GM12872 (cell line): ENCODE measurements around the gene RTKN.

ENCODE experiments used
- TF ChIP-seq, protein P1 (sequence below): IDR thresholded peaks from 3 replicates; pipeline ENCODE4 v1.5.1; 2011; ENCODE audit warnings: low read depth, mild to moderate bottlenecking, low read length, moderate library complexity; ENCODE audit not compliant: insufficient read depth

The RTKN gene

DNA sequence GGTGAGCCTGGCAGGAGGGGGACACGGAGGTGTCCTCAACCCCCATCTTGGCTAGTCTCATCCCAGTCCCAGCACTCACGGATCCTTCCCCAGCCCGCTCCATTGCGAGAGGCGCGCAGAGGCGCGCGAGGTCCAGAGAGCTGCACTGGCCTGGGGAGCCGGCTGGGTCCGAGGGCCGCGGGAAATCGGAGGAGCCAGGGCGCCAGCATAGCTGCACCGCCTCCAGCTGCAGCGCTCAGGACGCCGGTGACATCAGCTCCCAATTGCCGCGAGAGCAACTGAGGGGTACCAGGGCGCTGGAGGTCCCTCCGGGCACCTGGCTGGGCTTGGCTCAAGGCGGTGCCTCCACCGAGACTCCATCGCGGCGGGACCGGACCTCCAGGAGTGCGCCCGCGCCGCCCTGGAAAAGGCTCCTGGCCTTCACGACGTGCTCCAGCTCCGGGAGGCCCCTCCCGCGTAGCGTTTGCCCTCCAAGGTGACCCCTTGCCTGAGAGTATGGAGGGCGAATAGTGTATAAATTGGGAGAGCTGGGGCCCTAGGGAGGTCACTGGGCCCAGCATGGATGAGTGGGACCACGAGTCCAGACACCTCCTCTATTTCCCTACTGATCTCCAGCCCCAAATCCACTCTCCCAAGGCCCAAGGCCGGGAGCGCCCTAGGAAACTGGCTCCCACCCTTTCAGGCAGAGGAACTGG lies 5.5 kb downstream of the RTKN start:
- TF ChIP-seq, protein P1, sequence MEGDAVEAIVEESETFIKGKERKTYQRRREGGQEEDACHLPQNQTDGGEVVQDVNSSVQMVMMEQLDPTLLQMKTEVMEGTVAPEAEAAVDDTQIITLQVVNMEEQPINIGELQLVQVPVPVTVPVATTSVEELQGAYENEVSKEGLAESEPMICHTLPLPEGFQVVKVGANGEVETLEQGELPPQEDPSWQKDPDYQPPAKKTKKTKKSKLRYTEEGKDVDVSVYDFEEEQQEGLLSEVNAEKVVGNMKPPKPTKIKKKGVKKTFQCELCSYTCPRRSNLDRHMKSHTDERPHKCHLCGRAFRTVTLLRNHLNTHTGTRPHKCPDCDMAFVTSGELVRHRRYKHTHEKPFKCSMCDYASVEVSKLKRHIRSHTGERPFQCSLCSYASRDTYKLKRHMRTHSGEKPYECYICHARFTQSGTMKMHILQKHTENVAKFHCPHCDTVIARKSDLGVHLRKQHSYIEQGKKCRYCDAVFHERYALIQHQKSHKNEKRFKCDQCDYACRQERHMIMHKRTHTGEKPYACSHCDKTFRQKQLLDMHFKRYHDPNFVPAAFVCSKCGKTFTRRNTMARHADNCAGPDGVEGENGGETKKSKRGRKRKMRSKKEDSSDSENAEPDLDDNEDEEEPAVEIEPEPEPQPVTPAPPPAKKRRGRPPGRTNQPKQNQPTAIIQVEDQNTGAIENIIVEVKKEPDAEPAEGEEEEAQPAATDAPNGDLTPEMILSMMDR, result no peak

DNA sequence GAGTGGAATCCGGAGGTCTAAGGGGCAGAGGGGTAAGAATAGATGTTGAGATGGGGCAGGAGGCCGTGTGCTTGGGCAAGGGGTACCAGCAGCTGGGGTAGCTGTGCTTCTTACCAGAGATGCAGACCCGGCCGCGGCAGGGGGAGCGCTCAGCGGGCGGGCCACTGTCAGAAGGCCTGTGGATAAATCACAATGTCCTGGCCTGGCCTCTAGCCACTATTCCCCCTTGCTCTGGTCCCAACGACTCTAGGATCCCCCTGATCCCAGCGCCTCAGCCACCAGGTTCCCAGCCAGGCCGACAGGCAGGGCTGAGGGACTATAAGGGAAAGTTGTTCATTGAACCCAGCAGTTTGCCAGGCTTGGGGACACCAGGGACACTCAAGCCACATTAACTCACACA lies 11.2 kb downstream of the RTKN start:
- TF ChIP-seq, protein P1, result no peak

DNA sequence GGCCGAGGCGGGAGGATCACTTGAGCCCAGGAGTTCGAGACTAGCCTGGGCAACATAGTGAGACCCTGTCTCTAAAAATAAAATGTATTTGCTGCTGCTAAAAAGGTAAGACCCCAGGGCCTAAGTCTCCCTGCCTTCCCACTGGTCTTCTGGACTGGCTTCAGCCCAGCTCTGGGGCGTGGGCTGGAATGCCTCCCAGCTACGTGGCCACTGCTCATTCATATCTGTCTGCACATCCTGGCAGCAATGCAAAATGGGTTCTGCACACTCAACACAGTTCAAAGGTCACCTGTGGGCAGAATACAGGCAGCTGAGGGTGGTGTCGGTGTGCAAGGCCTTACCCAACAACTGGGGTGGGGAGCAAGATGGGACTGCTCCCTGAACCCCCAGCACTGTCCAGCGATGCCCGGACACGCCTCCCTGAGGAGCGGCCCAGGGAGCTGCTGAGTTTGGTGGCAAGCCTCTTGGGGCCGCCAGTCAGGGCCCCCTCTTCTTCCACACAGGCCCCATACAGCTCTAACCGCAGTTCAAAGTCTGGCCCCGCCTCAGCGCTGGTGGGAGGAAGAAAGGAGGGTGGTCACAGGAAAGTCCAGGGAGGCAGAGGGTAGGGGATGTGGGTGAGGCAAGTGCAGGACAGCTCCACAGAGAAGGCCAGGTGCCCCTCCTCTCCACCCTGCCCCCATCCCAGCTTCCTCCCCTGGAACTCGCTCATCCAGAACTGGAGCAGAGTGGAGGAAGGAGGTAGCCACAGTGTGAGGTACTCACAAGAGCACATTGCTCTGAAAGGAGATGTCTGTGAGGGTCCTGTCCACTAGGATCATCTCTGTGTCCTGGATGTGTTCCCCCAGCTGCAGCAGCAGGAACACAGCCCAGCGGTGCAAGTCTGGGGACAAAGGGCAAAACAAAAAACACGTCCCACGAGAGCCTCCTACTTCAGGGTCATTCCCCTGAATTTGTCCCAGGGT lies 12.0 kb downstream of the RTKN start:
- TF ChIP-seq, protein P1, result no peak

DNA sequence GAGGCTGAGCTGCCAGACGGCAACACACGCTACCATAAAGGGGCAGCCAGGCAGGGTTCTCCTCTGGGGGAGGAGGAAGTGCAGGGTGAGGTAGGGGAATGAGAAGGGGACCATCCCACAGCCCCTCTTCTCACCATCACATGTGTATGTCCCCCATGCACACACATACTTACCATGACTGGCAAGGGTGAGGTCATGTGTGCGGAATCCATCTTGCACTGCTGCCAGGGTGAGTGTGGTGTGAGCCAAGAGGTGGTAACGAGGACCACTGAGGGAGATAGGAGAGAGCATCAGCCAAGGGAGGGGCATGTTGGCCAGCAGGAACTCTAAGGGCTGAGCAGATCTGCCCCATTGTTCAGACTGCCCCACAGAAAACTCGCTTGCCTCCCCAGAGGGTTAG lies 13.1 kb downstream of the RTKN start:
- TF ChIP-seq, protein P1, result no peak

DNA sequence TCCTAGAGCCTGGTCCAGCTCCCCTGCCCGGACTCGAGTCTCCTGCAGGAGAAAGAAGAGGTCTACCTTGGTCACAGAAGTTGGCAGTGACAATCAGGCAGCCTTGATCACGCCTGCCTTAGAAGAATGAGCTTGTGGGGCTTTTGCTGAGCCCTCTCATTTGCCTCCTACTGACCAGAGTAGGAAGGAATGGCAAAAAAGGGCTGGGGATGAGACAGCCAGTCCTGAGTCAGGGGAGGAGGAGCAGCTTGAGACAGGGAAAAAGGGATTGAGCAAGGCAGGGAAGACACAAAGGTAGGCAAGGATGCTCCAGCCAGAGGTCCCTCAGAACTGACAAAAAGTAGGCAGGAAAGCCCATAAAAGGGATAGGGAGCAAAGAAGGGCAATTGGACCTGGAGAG lies 14.2 kb downstream of the RTKN start:
- TF ChIP-seq, protein P1, result no peak

DNA sequence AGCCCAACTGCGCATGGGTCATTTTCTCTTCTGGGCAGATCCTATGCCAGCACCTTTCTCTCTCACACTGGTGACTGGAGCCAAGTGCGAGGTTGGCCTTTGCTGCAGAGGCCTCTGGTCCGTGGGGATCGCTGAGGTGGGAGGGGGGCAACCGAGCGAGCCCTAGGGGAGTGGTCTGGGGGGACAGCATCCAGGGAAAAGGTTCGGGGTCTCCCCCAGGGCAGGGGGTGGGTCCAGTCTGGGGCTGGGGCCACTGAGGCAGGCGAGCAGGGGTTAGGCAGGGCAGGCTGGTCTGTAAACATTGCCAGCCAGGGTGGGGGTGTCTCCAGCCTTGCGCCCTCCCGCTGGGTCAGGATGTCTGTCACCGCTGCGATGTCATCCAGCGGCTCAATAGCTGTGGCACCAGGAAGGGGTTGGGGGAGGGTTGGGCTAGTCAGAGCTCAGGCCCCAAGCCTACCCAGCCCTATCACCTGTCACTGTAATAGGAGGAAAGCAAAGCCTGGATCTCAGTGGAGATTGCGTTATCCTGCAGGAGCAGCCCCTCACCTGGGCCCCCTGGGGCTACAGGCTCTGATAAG lies 15.5 kb downstream of the RTKN start:
- TF ChIP-seq, protein P1, result no peak

DNA sequence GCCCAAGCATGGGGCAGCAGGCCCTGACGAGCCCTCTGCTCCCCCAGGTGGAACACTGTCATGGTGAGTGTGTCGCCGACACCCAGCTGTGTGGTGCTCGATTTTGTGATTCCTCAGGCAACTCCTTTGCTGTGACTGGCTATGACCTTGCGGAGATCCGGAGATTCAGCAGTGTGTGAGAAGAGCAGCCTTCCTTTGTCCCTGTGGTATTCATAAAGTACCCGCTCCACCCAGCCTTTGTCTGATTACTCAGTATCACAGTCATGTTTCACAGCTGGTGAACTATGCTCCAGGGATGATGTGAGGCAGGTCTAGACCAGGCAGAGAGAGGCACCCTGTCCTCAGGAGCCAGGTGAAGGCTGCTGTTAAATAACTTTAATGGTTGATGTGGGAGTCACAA lies 16.2 kb downstream of the RTKN start:
- TF ChIP-seq, protein P1, result no peak
